Globus pallidus (tissue), 1 donor: ENCODE measurements around the gene KRTAP12-1.
"Not testable (repeated sequence)": the region's sequence is repeated elsewhere in the genome, so short reads cannot be mapped to it uniquely, and the experiment has no call there.

Experiments
- DNase-seq: peaks from one replicate; pipeline ENCODE4 v3.0.0-alpha.2; 2015; ENCODE audit warnings: low spot score

Gene KRTAP12-1

DNA sequence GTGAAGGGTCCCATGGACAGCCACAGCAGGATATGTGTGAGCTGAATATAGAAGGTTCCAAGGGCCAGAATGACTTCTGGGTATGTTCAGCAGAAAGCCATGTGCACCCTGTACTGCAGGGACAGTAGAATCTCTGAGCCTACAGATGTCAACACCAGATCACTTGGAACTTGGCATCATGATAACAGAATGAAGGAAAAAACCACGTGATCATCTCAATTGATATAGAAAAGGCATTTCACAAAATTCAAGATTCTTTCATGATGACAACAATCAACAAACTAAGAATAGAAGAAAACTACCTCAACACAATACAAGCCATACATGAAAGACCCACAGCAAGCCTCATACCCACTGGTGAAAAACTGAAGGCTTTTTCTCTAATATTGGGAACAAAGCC lies 14.4 kb downstream of the KRTAP12-1 start:
- no peak for DNase-seq

GRCh38 chr21:44666401-44667320 lies 15.3 kb downstream of the KRTAP12-1 start, which contains the start of gene KRTAP12-2:
Gene KRTAP12-2, minus strand, starts transcription at chr21:44666927. Its CDS starts 41 bp downstream, at chr21:44666886.
- DNase-seq, result no peak

DNA sequence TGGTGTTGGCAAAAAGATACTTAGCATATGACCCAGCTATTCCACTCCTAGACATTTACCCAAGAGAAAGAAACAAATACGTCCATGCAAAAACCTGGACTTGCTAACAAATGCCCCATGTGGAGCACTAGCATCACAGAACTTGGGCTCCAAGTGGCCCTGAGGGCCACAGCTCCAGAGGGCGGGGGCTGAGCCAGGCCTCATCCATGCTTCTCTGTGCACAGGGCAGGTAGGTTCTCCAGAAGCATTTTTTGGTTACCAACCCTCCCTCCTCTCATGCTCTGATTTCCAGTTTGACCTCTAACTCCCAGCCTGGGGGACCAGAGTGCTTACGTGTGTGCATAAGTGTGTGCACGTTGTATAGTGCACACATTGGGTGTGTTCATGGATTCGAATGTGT lies 17.3 kb downstream of the KRTAP12-1 start:
- DNase-seq, result no peak

DNA sequence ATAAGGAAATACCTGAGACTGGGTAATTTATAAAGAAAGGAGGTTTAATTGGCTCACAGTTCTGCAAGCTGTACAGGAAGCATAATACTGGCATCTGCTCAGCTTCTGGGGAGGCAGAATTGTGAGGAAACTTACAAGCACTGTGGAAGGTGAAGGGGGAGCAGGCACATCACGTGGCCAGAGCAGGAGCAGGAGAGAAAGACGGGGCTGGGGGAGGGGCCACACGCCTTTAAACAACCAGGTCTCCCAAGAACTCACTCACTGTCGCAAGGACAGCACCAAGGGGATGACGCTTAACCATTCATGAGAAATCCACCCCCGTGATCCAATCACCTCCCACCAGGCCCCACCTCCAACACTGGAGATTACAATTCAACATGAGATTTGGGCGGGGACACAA lies 20.4 kb downstream of the KRTAP12-1 start:
- DNase-seq, result not testable (repeated sequence)

DNA sequence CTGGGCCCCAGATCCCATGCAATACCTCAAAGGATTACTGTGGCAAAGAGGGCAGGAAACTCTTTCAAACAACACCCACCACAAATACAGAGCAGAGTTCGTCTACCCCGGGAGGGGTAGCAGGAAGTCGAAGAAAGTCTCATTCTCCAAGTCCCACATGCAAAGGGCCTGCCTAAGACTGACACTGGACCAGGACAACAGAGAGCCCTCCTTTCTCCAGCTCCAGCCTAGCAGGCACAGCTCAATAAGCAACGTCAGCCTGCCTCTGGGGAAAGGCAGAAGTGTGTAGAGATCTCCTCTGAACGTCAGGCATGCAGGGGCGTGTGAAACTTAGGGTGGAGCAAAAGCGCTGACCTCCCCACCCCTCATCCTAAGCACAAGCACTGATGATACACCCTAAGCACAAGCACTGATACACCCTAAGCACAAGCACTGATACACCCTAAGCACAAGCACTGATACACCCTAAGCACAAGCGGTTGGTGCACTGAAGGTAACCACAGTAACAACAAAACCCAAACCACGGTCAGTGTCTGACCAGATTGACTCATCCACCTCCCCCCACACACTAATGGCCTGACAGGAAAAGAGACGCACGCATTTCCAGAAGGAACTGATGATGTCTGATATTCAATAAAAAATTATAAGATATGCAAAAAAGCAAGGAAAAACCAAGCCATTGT lies 22.9 kb downstream of the KRTAP12-1 start:
- no peak for DNase-seq

- no peak for DNase-seq
Observed at GRCh38 chr21:44658541-44658910, 23.4 kb downstream of the KRTAP12-1 start.

GRCh38 chr21:44657635-44658540 lies 24.1 kb downstream of the KRTAP12-1 start, which contains the start of gene KRTAP12-3:
Gene KRTAP12-3, plus strand, starts transcription at chr21:44657932. Its CDS starts 48 bp downstream, at chr21:44657980.
- DNase-seq, result no peak

DNA sequence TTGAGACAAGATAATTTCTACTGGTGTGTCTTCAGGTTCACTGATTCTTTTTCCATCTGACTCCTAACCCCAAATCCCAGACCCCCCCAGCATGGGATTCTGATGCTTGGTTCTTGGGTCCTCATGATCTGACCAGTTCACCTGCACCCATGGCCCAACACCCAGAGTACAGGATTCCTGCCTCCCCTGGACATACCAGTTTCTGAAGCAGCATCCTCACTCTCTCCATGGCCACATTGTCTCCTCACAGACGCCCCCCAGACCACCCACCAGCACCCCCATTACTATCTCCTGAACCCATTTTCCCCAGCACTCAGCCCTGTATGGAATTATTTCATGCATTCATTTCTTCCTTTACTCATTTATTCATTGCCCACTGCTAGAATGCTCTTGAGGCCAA lies 25.1 kb downstream of the KRTAP12-1 start:
- no peak for DNase-seq

DNA sequence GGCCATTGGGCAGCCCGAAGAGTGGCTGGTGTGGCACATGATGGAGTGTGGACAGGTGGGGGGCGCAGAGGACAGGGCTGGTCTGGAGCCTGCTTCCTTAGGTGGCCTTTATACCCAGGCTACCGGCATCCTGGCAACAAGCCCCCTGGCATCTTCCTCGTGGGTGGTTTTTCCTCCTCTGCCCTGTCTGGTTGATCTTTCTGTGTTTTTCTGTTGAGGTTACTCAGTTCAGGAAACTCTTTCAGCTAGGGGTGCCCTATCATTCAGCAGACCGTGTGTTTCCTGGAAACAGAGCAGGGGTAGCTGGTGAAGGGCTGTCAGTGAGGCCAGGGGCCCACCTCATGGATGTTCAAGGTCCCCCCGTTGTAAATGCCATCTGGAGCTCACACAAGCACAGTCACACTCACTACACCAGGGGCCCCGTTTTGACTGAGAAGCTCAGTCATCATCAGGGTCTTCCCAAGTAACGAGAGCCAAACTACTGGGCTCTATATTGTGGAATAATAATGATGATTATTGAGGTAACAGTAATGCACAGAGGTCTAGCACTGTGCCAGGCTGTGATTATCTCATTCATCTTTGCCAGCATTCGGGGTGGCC lies 27.3 kb downstream of the KRTAP12-1 start, which contains the start of gene KRTAP12-4:
Gene KRTAP12-4 (minus strand): TSS at position 84 of the 600 bp plus-strand sequence. CDS start 45 bp downstream, at position 39.
- DNase-seq, result no peak

DNA sequence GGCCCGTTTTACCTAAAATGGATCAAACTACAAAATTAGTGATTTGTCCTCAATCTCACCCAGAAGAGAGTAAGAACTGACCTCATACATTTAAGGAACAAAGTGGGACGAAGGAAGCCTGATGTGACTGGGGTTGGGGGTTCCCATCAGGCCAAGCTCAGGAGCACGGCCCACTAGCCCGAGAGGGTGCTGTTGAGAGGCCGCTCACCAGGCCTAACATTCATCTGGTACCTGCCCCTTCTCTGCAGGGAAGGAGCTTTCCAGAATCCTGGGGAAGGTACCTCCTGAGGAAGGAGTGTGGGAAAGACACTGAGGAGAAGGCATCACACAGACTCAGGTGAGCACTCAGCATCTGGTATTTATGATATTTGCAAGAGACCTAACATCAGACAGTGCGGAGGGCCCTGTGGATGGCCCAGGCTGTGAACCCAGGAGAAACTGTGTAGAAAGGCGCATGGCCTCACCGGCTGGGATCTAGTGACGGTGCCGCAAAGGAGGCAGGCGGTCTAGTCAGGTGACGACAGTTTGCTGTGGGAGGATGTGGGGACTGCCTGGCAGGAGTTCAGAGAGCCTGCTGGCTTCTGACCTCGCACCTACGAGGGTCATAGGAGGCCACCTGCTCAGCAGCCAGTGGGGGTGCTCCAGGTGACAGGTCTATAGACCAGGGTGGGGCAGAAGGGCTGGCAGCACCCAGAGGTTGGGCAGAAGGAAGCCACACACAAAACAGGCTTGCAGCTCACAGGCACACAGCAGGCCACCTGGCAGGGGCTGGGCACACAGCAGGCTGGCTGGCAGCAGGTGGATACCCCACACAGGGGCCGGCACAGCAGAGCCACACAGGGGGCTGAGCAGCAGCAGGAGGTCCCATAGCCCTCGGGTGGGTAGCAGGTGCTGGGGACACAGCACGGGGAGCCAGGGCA lies 28.0 kb downstream of the KRTAP12-1 start:
- no peak for DNase-seq

GRCh38 chr21:44653123-44653522 lies 28.8 kb downstream of the KRTAP12-1 start:
- DNase-seq, result no peak

DNA sequence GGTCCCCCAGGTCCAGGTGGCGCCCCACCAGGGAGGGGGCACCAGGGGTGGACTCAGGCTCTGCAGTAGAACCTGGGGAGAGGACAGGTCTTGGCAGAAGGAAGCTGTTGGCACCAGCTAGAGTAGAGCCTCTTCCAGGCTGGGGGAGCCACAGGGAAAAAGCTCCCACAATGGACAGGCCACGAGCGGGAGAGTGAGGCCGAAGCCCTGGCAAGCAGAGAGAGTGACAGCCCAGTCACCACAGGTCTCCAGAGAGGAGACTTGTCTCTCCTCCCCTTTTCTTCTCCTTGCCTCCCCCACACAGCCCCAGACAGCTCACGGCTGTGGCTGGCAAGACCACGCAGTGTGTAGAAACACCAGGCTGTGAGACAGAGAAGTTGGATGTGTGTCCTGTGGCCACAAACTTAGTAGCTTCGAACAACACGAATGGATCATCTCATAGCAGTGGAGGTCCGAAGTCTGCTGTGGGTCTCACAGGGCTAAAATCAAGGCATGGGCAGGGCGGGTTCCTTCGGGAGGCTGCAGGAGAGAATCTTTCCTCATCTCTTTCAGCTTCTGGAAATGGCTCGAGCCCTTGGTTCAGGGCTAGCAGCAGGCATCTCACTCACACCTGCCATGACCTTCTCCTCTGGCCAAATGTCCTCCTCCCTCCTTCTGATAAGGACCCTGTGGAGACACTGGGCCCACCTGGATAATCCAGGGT lies 30.8 kb downstream of the KRTAP12-1 start:
- DNase-seq, result no peak

GRCh38 chr21:44650265-44650972 lies 31.5 kb downstream of the KRTAP12-1 start:
- DNase-seq, result no peak

GRCh38 chr21:44649521-44650100 lies 32.4 kb downstream of the KRTAP12-1 start:
- DNase-seq, result no peak

- no peak for DNase-seq
Observed at GRCh38 chr21:44648557-44649311, 33.2 kb downstream of the KRTAP12-1 start.

- DNase-seq, result no peak
Observed at GRCh38 chr21:44647222-44647552, 34.8 kb downstream of the KRTAP12-1 start.

GRCh38 chr21:44646366-44647221 lies 35.4 kb downstream of the KRTAP12-1 start, which contains the start of gene KRTAP10-11:
Gene KRTAP10-11, plus strand, starts transcription at chr21:44646414. Its CDS starts 45 bp downstream, at chr21:44646459.
- not testable (repeated sequence) for DNase-seq
